IMR-90 (cell line): ENCODE measurements around the gene RRAGC. TPM values are rescaled to one million over a fixed set of nuclear protein-coding genes. Genes with fewer than 3 reads are reported as not detected.

ENCODE experiments used
- ATAC-seq: fragments of 200-7000 bp; cut with Tn5 transposase; 2 replicates; pipeline ENCODE4 v1.9.1; 2020; ENCODE audit warnings: low read depth, mild to moderate bottlenecking, moderate library complexity
- BruUV-seq: library from RNA; stranded (reverse); fragments of 400-500 nt; replicated peaks from 2 replicates; lab custom pipeline; 2021; lab: Mats Ljungman, UMichigan
- CTCF ChIA-PET: fragments of 300-600 bp; formaldehyde crosslinking; extraction: SDS; loops from one replicate; lab custom pipeline; 2021; ENCODE audit warnings: antibody characterized with exemption; lab: Yijun Ruan, JAX
- POLR2A ChIA-PET: fragments of 300-600 bp; sonication (Branson Sonifier 250); formaldehyde crosslinking; loops from one replicate; lab custom pipeline; 2022; ENCODE audit warnings: antibody characterized with exemption; ENCODE audit not compliant: unreplicated experiment; lab: Charles Lee
- DNase-seq: peaks from one replicate; pipeline ENCODE4 v3.0.0; 2013
- H2AFZ ChIP-seq: replicated peaks from 2 replicates; pipeline ENCODE3; 2013; ENCODE audit warnings: low read length, mild to moderate bottlenecking; ENCODE audit not compliant: poor library complexity
- H2AK5ac ChIP-seq: 2 replicates; pipeline ENCODE4 v1.6.1; 2013; ENCODE audit warnings: low read depth, low read length, inconsistent platforms
- H2AK9ac ChIP-seq: replicated peaks from 2 replicates; pipeline ENCODE3; 2013; ENCODE audit warnings: mild to moderate bottlenecking, low read depth, low read length, moderate library complexity; ENCODE audit not compliant: poor library complexity
- H2BK120ac ChIP-seq: 2 replicates; pipeline ENCODE4 v1.6.1; 2013; ENCODE audit warnings: low read depth, low read length, inconsistent platforms
- H2BK15ac ChIP-seq: 3 replicates; pipeline ENCODE4 v1.6.1; 2013; ENCODE audit warnings: low read depth, low read length, inconsistent platforms
- H2BK20ac ChIP-seq: 2 replicates; pipeline ENCODE4 v1.6.1; 2013; ENCODE audit warnings: low read depth, mild to moderate bottlenecking, inconsistent platforms, low read length, moderate library complexity
- H2BK5ac ChIP-seq: 2 replicates; pipeline ENCODE4 v1.6.1; 2013; ENCODE audit warnings: mild to moderate bottlenecking, low read depth, low read length, inconsistent platforms; ENCODE audit not compliant: poor library complexity, severe bottlenecking
- H3K14ac ChIP-seq: replicated peaks from 2 replicates; pipeline ENCODE4 v1.6.1; 2013; ENCODE audit warnings: low read depth, low read length, inconsistent platforms
- H3K18ac ChIP-seq: 2 replicates; pipeline ENCODE4 v1.6.1; 2013; ENCODE audit warnings: low read depth, low read length, control low read depth
- H3K23ac ChIP-seq: 2 replicates; pipeline ENCODE4 v1.6.1; 2013; ENCODE audit warnings: low read depth, low read length, inconsistent platforms
- H3K27ac ChIP-seq: 2 replicates; pipeline ENCODE4 v1.5.1; 2013; ENCODE audit warnings: mild to moderate bottlenecking, control low read depth, low read length; ENCODE audit not compliant: insufficient read depth
- H3K27me3 ChIP-seq: 2 replicates; pipeline ENCODE4 v1.6.1; 2013; ENCODE audit warnings: low read length; ENCODE audit not compliant: control insufficient read depth, insufficient read depth
- H3K36me3 ChIP-seq: 2 replicates; pipeline ENCODE4 v1.6.1; 2013; ENCODE audit warnings: low read length, mixed read lengths; ENCODE audit not compliant: control insufficient read depth, insufficient read depth
- H3K4ac ChIP-seq: 2 replicates; pipeline ENCODE4 v1.6.1; 2013; ENCODE audit warnings: low read depth, low read length, inconsistent platforms
- H3K4me1 ChIP-seq: 2 replicates; pipeline ENCODE4 v1.6.1; 2013; ENCODE audit warnings: low read length, mixed read lengths; ENCODE audit not compliant: control insufficient read depth, insufficient read depth
- H3K4me2 ChIP-seq: 2 replicates; pipeline ENCODE4 v1.6.1; 2013; ENCODE audit warnings: low read depth, mild to moderate bottlenecking, control low read depth, low read length, moderate library complexity
- H3K4me3 ChIP-seq: 2 replicates; pipeline ENCODE4 v1.5.1; 2013; ENCODE audit warnings: low read depth, mild to moderate bottlenecking, control low read depth, low read length, moderate library complexity; ENCODE audit not compliant: insufficient read depth
- H3K56ac ChIP-seq: 2 replicates; pipeline ENCODE4 v1.6.1; 2013; ENCODE audit warnings: low read length, inconsistent platforms; ENCODE audit not compliant: insufficient read depth; ENCODE audit errors: extremely low read depth
- H3K79me1 ChIP-seq, 2 experiments: 2 replicates each; pipeline ENCODE4 v1.6.1; 2013; ENCODE audit warnings: low read length in 2 of 2, inconsistent platforms in 1 of 2, low read depth in 1 of 2
- H3K9ac ChIP-seq: 2 replicates; pipeline ENCODE4 v1.6.1; 2013; ENCODE audit warnings: low read depth, low read length, control low read depth
- H3K9me1 ChIP-seq: 2 replicates; pipeline ENCODE4 v1.6.1; 2013; ENCODE audit warnings: low read length, inconsistent platforms; ENCODE audit not compliant: insufficient read depth
- H3K9me3 ChIP-seq: 2 replicates; pipeline ENCODE4 v1.6.1; 2013; ENCODE audit warnings: low read length; ENCODE audit not compliant: control insufficient read depth, insufficient read depth
- H4K20me1 ChIP-seq: 2 replicates; pipeline ENCODE4 v1.6.1; 2013; ENCODE audit warnings: low read length, inconsistent platforms; ENCODE audit not compliant: insufficient read depth
- H4K5ac ChIP-seq: 2 replicates; pipeline ENCODE4 v1.6.1; 2013; ENCODE audit warnings: mild to moderate bottlenecking, low read depth, low read length, control low read depth
- H4K8ac ChIP-seq, 2 experiments: 2 replicates each; pipeline ENCODE4 v1.6.1; 2013; ENCODE audit warnings: low read depth in 2 of 2, low read length in 2 of 2, control low read depth in 1 of 2, inconsistent platforms in 1 of 2
- H4K91ac ChIP-seq: 2 replicates; pipeline ENCODE4 v1.6.1; 2013; ENCODE audit warnings: low read depth, low read length, inconsistent platforms; ENCODE audit not compliant: insufficient read depth
- BHLHE40 ChIP-seq: fragments of 150-350 bp; IDR thresholded peaks from 2 replicates; pipeline ENCODE4 v1.6.1; 2016; ENCODE audit warnings: mild to moderate bottlenecking, low read depth, low read length
- CEBPB ChIP-seq: IDR thresholded peaks from 2 replicates; pipeline ENCODE4 v1.6.1; 2012; ENCODE audit warnings: low read depth, low read length, improper control_type of control experiment
- CHD1 ChIP-seq: IDR thresholded peaks from 2 replicates; pipeline ENCODE4 v1.6.1; 2012; ENCODE audit warnings: low read depth, low read length, improper control_type of control experiment
- CTCF ChIP-seq: conservative IDR thresholded peaks from 2 replicates; pipeline ENCODE4 v1.5.1; 2012; ENCODE audit warnings: mild to moderate bottlenecking, low read depth, low read length, improper control_type of control experiment
- ELK1 ChIP-seq: fragments of 150-350 bp; IDR thresholded peaks from 2 replicates; pipeline ENCODE4 v1.6.1; 2016; ENCODE audit warnings: low read depth, mild to moderate bottlenecking, low read length, moderate library complexity, borderline replicate concordance
- FOS ChIP-seq: fragments of 150-350 bp; IDR thresholded peaks from 2 replicates; pipeline ENCODE4 v1.6.1; 2016; ENCODE audit warnings: low read depth, low read length
- MAFK ChIP-seq: IDR thresholded peaks from 2 replicates; pipeline ENCODE4 v1.6.1; 2012; ENCODE audit warnings: low read depth, low read length, improper control_type of control experiment
- MAZ ChIP-seq: IDR thresholded peaks from 2 replicates; pipeline ENCODE4 v1.6.1; 2012; ENCODE audit warnings: low read depth, mild to moderate bottlenecking, low read length, improper control_type of control experiment, moderate library complexity, borderline replicate concordance
- MXI1 ChIP-seq: IDR thresholded peaks from 2 replicates; pipeline ENCODE4 v1.6.1; 2012; ENCODE audit warnings: low read depth, mild to moderate bottlenecking, low read length, moderate library complexity, borderline replicate concordance
- NFE2L2 ChIP-seq: fragments of 150-350 bp; IDR thresholded peaks from 2 replicates; pipeline ENCODE4 v1.6.1; 2016; ENCODE audit warnings: low read depth, mild to moderate bottlenecking, low read length
- POLR2A ChIP-seq: IDR thresholded peaks from 2 replicates; pipeline ENCODE4 v1.6.1; 2012; ENCODE audit warnings: mild to moderate bottlenecking, low read depth, low read length
- RCOR1 ChIP-seq: IDR thresholded peaks from 2 replicates; pipeline ENCODE4 v1.6.1; 2012; ENCODE audit warnings: mild to moderate bottlenecking, low read length, improper control_type of control experiment; ENCODE audit not compliant: insufficient replicate concordance
- RFX5 ChIP-seq: IDR thresholded peaks from 2 replicates; pipeline ENCODE4 v1.8.0; 2012; ENCODE audit warnings: low read depth, mild to moderate bottlenecking, low read length, moderate library complexity
- SMC3 ChIP-seq: fragments of 150-350 bp; IDR thresholded peaks from 2 replicates; pipeline ENCODE4 v1.6.1; 2016; ENCODE audit warnings: low read depth, mild to moderate bottlenecking, antibody characterized with exemption, low read length, moderate library complexity
- USF2 ChIP-seq: fragments of 150-350 bp; IDR thresholded peaks from 2 replicates; pipeline ENCODE4 v1.6.1; 2017; ENCODE audit warnings: mild to moderate bottlenecking, antibody characterized with exemption, low read length, low read depth
- whole genome bisulfite sequencing, 2 experiments: methylation state at CpG; one replicate each; pipeline versions ENCODE4 v1.1.5 to v1.1.7; 2013; ENCODE audit warnings: missing lambda C conversion rate in 2 of 2; ENCODE audit not compliant: insufficient read length in 1 of 2; ENCODE audit errors: extremely low coverage in 2 of 2; 5-methylcytosine and 5-hydroxymethylcytosine counted together
- dilution Hi-C: fragments of 300-500 bp; cut with HindIII; formaldehyde crosslinking; loops from one replicate; pipeline ENCODE4 v1.14.3; 2018; ENCODE audit warnings: low sequenced_read_pairs; ENCODE audit not compliant: unreplicated experiment
- in situ Hi-C: fragments of 300-500 bp; cut with MboI; formaldehyde crosslinking; loops from 3 replicates; pipeline ENCODE4 v1.14.3; 2019; ENCODE audit warnings: low sequenced_read_pairs, inconsistent platforms, mixed read lengths
- intact Hi-C: fragments of 100-400 bp; cut with micrococcal nuclease; formaldehyde crosslinking; loops from 2 replicates; pipeline ENCODE4 v1.10.0; 2022
- polyA plus RNA-seq, 3 experiments: library from polyadenylated mRNA; depleted of rRNA; stranded (reverse); fragments of >200 nt; gene quantifications; 2 replicates each; pipeline ENCODE4 v1.2.3, GENCODE V29; 2012; ENCODE audit warnings: low replicate concordance in 1 of 3
- total RNA-seq: library from RNA; depleted of rRNA; stranded (reverse); fragments of >200 nt; gene quantifications from 2 replicates; pipeline ENCODE4 v1.2.3, GENCODE V29; 2012

Gene RRAGC
- total and polyA plus RNA-seq, 2 of the 4 experiments (the other 2 are of a cell fraction) = 7.2 to 12.2 TPM

- ChIA-PET POLR2A (no interaction called here), CTCF (no interaction called here)
- H3K36me3 ChIP-seq = peaks cover 32% of the 10 kb centered on the region
- H3K14ac ChIP-seq = no peak overlapping the region
- H3K27ac ChIP-seq = no peak overlapping the region
- H2BK15ac ChIP-seq = no peak overlapping the region
- no peak overlapping the region for H3K4ac ChIP-seq
- no CpG with 5 or more reads among the region's 1 CpG for WGBS, 2 experiments
- no peaks in the 10 kb centered on the region for H3K4me1 ChIP-seq
- no peak overlapping the region for H2BK20ac ChIP-seq
- in situ Hi-C loops = no loop called here
- no peak overlapping the region for H2AK5ac ChIP-seq
- ATAC-seq = no peak
- intact Hi-C loops = no loop called here
- no peaks in the 10 kb centered on the region for H3K9me3 ChIP-seq
- H3K56ac ChIP-seq = no peak overlapping the region
- H3K4me3 ChIP-seq = no peak overlapping the region
- no peak for DNase-seq
- dilution Hi-C loops = no loop called here
- H2AK9ac ChIP-seq = no peak overlapping the region
- no peak overlapping the region for H3K4me2 ChIP-seq
- no peak for TF ChIP-seq ELK1
- no peak for TF ChIP-seq RCOR1
- TF ChIP-seq MXI1 = no peak
- no peak for TF ChIP-seq CTCF
- TF ChIP-seq CHD1 = no peak
- TF ChIP-seq BHLHE40 = no peak
- no peak for TF ChIP-seq CEBPB
- TF ChIP-seq RFX5 = no peak
- no peak for TF ChIP-seq POLR2A
- TF ChIP-seq NFE2L2 = no peak
- no peak for TF ChIP-seq MAFK
- TF ChIP-seq FOS = no peak
- TF ChIP-seq SMC3 = no peak
- TF ChIP-seq USF2 = no peak
- no peak for TF ChIP-seq MAZ
- no peak overlapping the region for H4K8ac ChIP-seq
- no peaks in the 10 kb centered on the region; the same call in 1 of the 2 replicates for H4K20me1 ChIP-seq
- H3K18ac ChIP-seq = no peak overlapping the region
- no peak overlapping the region for H3K23ac ChIP-seq
- peaks cover under 1 to 12% of the 10 kb centered on the region in 2 experiments; a peak in 2 of 4 replicates for H3K79me1 ChIP-seq
- no peak overlapping the region for H2BK5ac ChIP-seq
- BruUV-seq = no TSS peak
- H3K9me1 ChIP-seq = no peaks in the 10 kb centered on the region
- no peak overlapping the region for H4K91ac ChIP-seq
- no peak overlapping the region for H3K9ac ChIP-seq
- H4K5ac ChIP-seq = no peak overlapping the region
- H2AFZ ChIP-seq = no peak overlapping the region
- no peaks in the 10 kb centered on the region for H3K27me3 ChIP-seq
- no peak overlapping the region for H2BK120ac ChIP-seq
Observed at GRCh38 chr1:38848071-38848470, 11.5 kb downstream of the RRAGC start.
